Colonic mucosa (tissue), 4 donors: Measurements from ENCODE around the gene KCNT2. TPM values are rescaled to one million over a fixed set of nuclear protein-coding genes. Genes with fewer than 3 reads are reported as not detected.

Source experiments
- DNase-seq: peaks from one replicate; pipeline ENCODE4 v3.0.0-alpha.2; 2020
- H3K27ac ChIP-seq: fragments of 200-600 bp; one replicate; pipeline ENCODE4 v1.8.0; 2021
- H3K27me3 ChIP-seq: fragments of 200-600 bp; one replicate; pipeline ENCODE4 v1.8.0; 2021
- H3K36me3 ChIP-seq: fragments of 200-600 bp; one replicate; pipeline ENCODE4 v1.8.0; 2021
- H3K4me1 ChIP-seq: fragments of 200-600 bp; one replicate; pipeline ENCODE4 v1.8.0; 2021; ENCODE audit warnings: mild to moderate bottlenecking
- H3K4me3 ChIP-seq: fragments of 200-600 bp; one replicate; pipeline ENCODE4 v1.8.0; 2021
- H3K9ac ChIP-seq, 2 donors: one replicate each; pipeline ENCODE4 v1.7.0; 2013; ENCODE audit warnings: control low read depth in 2 of 2, low read depth in 2 of 2, low read length in 2 of 2
- H3K9me3 ChIP-seq: fragments of 200-600 bp; one replicate; pipeline ENCODE4 v1.8.0; 2021
- intact Hi-C: fragments of 100-400 bp; cut with DNase I; formaldehyde crosslinking; loops from one replicate; pipeline ENCODE4 v1.14.1; 2022
- total RNA-seq, 2 donors: library from RNA; stranded (reverse); fragmentation: NEBNext Ultra II Directional in 1 of 2; extraction: Animal tissue kit (Norgen Biotek cat#: 25700) in 1 of 2; gene quantifications; one replicate each; pipeline ENCODE4 v1.2.1, GENCODE V29; 2021
- TF ChIP-seq, protein P1 (sequence below): fragments of 200-600 bp; IDR thresholded peaks from one replicate; pipeline ENCODE4 v1.8.0; 2022; ENCODE audit warnings: antibody characterized with exemption, mild to moderate bottlenecking
- donor health status: healthy.
- donor health status: DM: no; HTN: no; CAD: no.
- donor health status: DM: no; HTN: no; CAD: no.

The KCNT2 gene
- total RNA-seq, 2 donors from 2014 or later: 0.56 to 0.82 TPM

- Histone ChIP-seq H3K4me3 (no peak overlapping the region), H3K27me3 (no peaks in the 10 kb centered on the region), H3K36me3 (no peaks in the 10 kb centered on the region), H3K9me3 (no peaks in the 10 kb centered on the region), H3K27ac (no peak overlapping the region), H3K9ac (no peak overlapping the region), H3K4me1 (no peaks in the 10 kb centered on the region)
- no peak for DNase-seq
- intact Hi-C loops: no loop called here
- TF ChIP-seq, protein P1, sequence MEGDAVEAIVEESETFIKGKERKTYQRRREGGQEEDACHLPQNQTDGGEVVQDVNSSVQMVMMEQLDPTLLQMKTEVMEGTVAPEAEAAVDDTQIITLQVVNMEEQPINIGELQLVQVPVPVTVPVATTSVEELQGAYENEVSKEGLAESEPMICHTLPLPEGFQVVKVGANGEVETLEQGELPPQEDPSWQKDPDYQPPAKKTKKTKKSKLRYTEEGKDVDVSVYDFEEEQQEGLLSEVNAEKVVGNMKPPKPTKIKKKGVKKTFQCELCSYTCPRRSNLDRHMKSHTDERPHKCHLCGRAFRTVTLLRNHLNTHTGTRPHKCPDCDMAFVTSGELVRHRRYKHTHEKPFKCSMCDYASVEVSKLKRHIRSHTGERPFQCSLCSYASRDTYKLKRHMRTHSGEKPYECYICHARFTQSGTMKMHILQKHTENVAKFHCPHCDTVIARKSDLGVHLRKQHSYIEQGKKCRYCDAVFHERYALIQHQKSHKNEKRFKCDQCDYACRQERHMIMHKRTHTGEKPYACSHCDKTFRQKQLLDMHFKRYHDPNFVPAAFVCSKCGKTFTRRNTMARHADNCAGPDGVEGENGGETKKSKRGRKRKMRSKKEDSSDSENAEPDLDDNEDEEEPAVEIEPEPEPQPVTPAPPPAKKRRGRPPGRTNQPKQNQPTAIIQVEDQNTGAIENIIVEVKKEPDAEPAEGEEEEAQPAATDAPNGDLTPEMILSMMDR: no peak
These were observed 204.2 kb downstream of the KCNT2 start for GRCh38 chr1:196403803-196404690.

GRCh38 chr1:196401891-196402290, 206.3 kb downstream of the KCNT2 start:
- Histone ChIP-seq H3K4me1 (no peaks in the 10 kb centered on the region), H3K9me3 (no peaks in the 10 kb centered on the region), H3K27me3 (no peaks in the 10 kb centered on the region), H3K36me3 (no peaks in the 10 kb centered on the region), H3K27ac (no peak overlapping the region), H3K9ac (no peak overlapping the region), H3K4me3 (no peak overlapping the region)
- TF ChIP-seq, protein P1: no peak
- intact Hi-C loops: no loop called here
- DNase-seq: no peak

DNA sequence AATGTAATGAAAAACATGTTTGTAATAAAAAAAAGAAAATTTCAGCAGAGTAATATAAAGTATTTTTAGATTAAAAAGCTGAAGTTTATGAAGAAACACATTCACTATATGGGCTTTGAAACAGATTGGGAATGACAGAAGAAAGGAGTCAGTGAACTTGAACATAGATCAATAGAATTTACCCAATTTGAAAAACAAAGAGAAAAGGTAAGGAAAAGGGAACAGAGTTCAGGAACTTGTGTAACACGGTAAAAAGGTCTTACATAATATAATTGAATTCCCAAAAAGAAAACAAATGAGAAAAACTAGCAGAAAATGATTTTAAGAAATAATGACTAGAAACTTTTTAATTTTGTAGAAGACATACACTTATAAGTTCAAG, 206.8 kb downstream of the KCNT2 start:
- no peaks in the 10 kb centered on the region for H3K4me1 ChIP-seq

DNA sequence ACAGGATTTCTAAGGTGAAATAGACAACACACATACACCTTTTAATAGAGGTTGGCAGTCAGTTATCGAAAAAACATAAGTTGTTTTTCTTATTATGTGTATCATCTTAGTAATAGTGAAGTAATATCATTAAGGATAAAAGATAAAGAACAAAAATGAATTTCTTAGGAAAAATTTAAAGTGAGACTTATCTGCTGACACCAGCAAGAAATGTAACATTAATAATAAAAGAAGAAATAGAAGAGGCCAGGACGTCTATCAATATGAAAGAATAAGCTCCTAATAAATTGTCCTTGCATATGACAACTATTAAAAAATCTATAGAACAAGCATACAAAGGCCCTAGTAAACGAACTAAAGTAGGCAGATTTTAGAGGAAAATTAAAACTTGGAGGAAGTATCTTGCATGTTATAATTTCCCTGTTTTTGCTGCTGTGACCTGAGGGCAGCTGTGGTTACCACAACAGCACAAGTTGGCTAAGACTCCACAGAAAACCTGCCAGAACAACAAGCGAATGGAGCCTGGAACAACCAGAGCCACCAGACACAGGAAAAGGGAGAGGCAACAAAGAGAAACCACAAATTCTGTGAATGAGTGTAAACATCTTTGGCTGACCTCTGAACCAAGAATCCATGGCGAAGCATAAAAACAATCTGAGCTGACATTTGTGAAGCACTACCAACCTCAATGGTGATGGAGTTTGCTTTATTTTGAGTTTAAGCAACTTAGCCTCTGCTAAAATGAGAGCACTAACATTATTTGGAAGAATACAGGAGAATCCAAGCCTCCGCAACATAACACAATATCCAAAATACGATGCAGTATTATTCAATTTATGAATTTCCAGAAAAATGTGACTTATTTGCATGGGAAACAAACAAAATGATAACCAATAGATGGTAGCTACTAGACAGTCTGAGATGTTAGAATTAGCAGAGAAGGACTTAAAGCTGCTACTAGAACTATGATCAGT, 207.5 kb downstream of the KCNT2 start:
- Histone ChIP-seq H3K27ac (no peak overlapping the region), H3K27me3 (no peaks in the 10 kb centered on the region), H3K36me3 (no peaks in the 10 kb centered on the region), H3K4me3 (no peak overlapping the region), H3K9me3 (no peaks in the 10 kb centered on the region), H3K4me1 (no peaks in the 10 kb centered on the region), H3K9ac (no peak overlapping the region)
- intact Hi-C loops: no loop called here
- DNase-seq: peak; percentile 17
- TF ChIP-seq, protein P1: no peak

More for the DNA sequence above, 206.8 kb downstream of the KCNT2 start:
- Histone ChIP-seq H3K27me3 (no peaks in the 10 kb centered on the region), H3K4me3 (no peak overlapping the region), H3K9me3 (no peaks in the 10 kb centered on the region), H3K36me3 (no peaks in the 10 kb centered on the region), H3K9ac (no peak overlapping the region), H3K27ac (no peak overlapping the region)
- intact Hi-C loops: no loop called here
- TF ChIP-seq, protein P1: no peak
- DNase-seq: no peak

GRCh38 chr1:196399713-196400112, 208.5 kb downstream of the KCNT2 start:
- no peak overlapping the region for H3K9ac ChIP-seq
- TF ChIP-seq, protein P1: no peak
- no peaks in the 10 kb centered on the region for H3K4me1 ChIP-seq
- H3K36me3 ChIP-seq: no peaks in the 10 kb centered on the region
- H3K4me3 ChIP-seq: no peak overlapping the region
- no peak for DNase-seq
- no peak overlapping the region for H3K27ac ChIP-seq
- no peaks in the 10 kb centered on the region for H3K9me3 ChIP-seq
- H3K27me3 ChIP-seq: no peaks in the 10 kb centered on the region
- intact Hi-C loops: no loop called here
